Body of pancreas (tissue), 4 donors: ENCODE results near the gene CLVS2. TPM values are rescaled to one million over a fixed set of nuclear protein-coding genes. Genes with fewer than 3 reads are reported as not detected.

ENCODE experiments used
- ATAC-seq: fragments of 150-250 bp; one replicate; pipeline ENCODE4 v1.9.1; 2016
- DNase-seq, 4 donors: peaks; one replicate each; pipeline ENCODE4 v3.0.0-alpha.2; 2019
- H3K27ac ChIP-seq, 4 donors: fragments of 200-600 bp; sonication (generic); 1 replicate in 3 of 4; 2 replicates in 1 of 4; pipeline versions ENCODE4 v1.5.1 to v1.6.1; 2016 to 2019; ENCODE audit warnings: mild to moderate bottlenecking in 1 of 4, mixed read lengths in 1 of 4, moderate library complexity in 1 of 4
- H3K27me3 ChIP-seq, 2 donors: fragments of 200-600 bp; sonication (generic); one replicate each; pipeline ENCODE4 v1.6.0; 2016; ENCODE audit warnings: mild to moderate bottlenecking in 1 of 2
- H3K36me3 ChIP-seq, 2 donors: fragments of 200-600 bp; sonication (generic); replicated peaks in 1 of 2; 2 replicates each; pipeline ENCODE4 v1.5.1; 2016; ENCODE audit warnings: low read depth in 2 of 2; ENCODE audit not compliant: insufficient read depth in 1 of 2
- H3K4me1 ChIP-seq: fragments of 200-600 bp; sonication (generic); one replicate; pipeline ENCODE4 v1.6.0; 2016
- H3K4me3 ChIP-seq, 2 donors: fragments of 200-600 bp; sonication (generic); 1 replicate in 1 of 2; 2 replicates in 1 of 2; pipeline ENCODE4 v1.5.1; 2016 to 2019
- H3K9me3 ChIP-seq, 3 donors: fragments of 200-600 bp; sonication (generic); 1 replicate in 2 of 3; 2 replicates in 1 of 3; pipeline ENCODE4 v1.5.1; 2016
- CTCF ChIP-seq, 7 experiments: fragments of 450-650 bp in 4 of 7; fragments of 200-600 bp in 3 of 7; sonication (generic) in 3 of 7; IDR thresholded peaks; one replicate each; pipeline ENCODE4 v1.5.1; 2016 to 2019; ENCODE audit warnings: antibody characterized with exemption in 7 of 7
- POLR2A ChIP-seq, 3 donors: fragments of 450-650 bp; IDR thresholded peaks; one replicate each; pipeline ENCODE4 v1.6.1; 2016; ENCODE audit warnings: antibody characterized with exemption in 3 of 3, mild to moderate bottlenecking in 2 of 3
- WGBS, 2 donors: methylation state at CpG; one replicate each; pipeline ENCODE4 v1.1.5; 2017; 5-methylcytosine and 5-hydroxymethylcytosine counted together
- intact Hi-C: fragments of 100-400 bp; cut with DNase I; formaldehyde crosslinking; loops from one replicate; pipeline ENCODE4 v1.15.1; 2023
- total RNA-seq, 2 donors: library from RNA; depleted of rRNA; stranded (reverse); fragments of >200 nt; gene quantifications; one replicate each; pipeline ENCODE4 v1.1.0, GENCODE V29; 2016

The CLVS2 gene
- total RNA-seq, result under 1 TPM in 1 of 2 donors, not detected in 1; under 0.01 TPM

DNA sequence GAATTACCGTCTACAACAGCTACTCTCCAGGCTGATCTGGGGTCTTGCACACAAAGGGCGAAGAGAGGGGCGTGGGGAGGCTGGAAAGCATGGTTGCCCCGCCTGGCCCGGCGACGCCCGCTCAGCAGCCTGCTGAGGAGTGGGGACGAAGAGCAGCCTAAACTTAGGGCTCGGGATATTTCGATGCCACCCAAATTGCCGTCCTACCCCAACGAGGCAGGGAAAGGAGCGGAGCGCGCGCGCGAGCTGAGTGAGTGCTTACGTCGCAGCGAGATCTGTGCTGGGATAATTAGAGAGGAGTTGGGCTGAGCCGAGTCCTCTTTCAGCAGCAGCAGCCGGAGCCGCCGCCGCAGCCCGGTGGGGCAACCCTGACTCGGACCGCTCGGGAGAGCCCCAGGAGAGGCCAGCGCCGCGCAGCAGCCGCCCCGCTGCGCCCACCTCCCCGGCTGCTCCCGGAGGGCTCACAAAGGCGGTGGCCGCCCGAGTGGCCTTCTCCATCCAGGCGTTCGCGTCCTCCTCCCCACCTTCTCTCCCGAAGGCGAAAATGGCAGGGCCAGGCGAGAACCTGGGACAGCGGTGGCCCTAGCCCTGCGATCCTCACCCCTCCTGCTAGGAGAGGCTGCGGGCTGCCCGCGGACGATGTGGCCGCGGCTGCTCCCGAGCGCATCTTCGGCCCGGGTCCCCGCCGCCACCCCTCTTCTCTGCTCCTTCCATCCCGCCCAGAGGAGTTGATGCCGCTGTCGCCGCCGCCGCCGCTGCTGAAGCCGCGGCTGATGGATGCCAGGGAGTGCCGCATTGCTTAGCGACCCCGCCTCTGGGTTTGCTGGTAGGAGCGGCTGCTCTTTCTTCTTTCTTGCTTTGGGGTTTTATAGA lies at the start of gene CLVS2:
TSS of gene CLVS2 (plus strand) at position 315 of the 873 bp plus-strand sequence. CDS start 1,543 bp downstream, outside the sequence.
- H3K27ac ChIP-seq, result no peak within 1 kb of the TSS
- 2% methylated on average over 37 to 68 of the region's 75 CpGs for WGBS, 2 donors
- H3K4me3 ChIP-seq, result no peak within 1 kb of the TSS
- intact Hi-C loops, result no loop called here
- DNase-seq, result peak in 3 of 4 donors; percentile 4 to 22 (median 18)
- H3K27me3 ChIP-seq, result peaks cover 0 to 6% of the 10 kb centered on the region in 2 donors
- TF ChIP-seq CTCF (IDR thresholded peaks at IDR 0.05) (no peak), POLR2A (IDR thresholded peaks at IDR 0.05) (no peak)
- H3K36me3 ChIP-seq, result no peaks in the 10 kb centered on the region
- no peaks in the 10 kb centered on the region for H3K9me3 ChIP-seq
- peaks cover 13% of the 10 kb centered on the region for H3K4me1 ChIP-seq
- ATAC-seq, result peak; percentile 27

GRCh38 chr6:122947355-122947754 lies 48.7 kb upstream of the CLVS2 start:
- TF ChIP-seq CTCF (IDR thresholded peaks at IDR 0.05) (peak in 1 of 7 experiments; percentile 12), POLR2A (IDR thresholded peaks at IDR 0.05) (no peak)
- no peak for DNase-seq
- ATAC-seq, result no peak
- H3K36me3 ChIP-seq, result no peaks in the 10 kb centered on the region
- H3K4me3 ChIP-seq, result no peak overlapping the region
- no peak overlapping the region for H3K27ac ChIP-seq
- H3K27me3 ChIP-seq, result no peaks in the 10 kb centered on the region
- intact Hi-C loops, result no loop called here
- H3K9me3 ChIP-seq, result no peaks in the 10 kb centered on the region
- no peaks in the 10 kb centered on the region for H3K4me1 ChIP-seq

GRCh38 chr6:122953766-122954165 lies 42.3 kb upstream of the CLVS2 start:
- no peak overlapping the region for H3K4me3 ChIP-seq
- H3K4me1 ChIP-seq, result no peaks in the 10 kb centered on the region
- H3K9me3 ChIP-seq, result no peaks in the 10 kb centered on the region
- DNase-seq (no peak), ATAC-seq (no peak)
- no peak for TF ChIP-seq POLR2A (IDR thresholded peaks at IDR 0.05)
- TF ChIP-seq CTCF (IDR thresholded peaks at IDR 0.05), result no peak
- intact Hi-C loops, result no loop called here
- H3K27me3 ChIP-seq, result no peaks in the 10 kb centered on the region
- no peak overlapping the region for H3K27ac ChIP-seq
- WGBS, 2 donors, result 70 to 71% methylated on average over 1 of the region's 1 CpG
- no peaks in the 10 kb centered on the region for H3K36me3 ChIP-seq

DNA sequence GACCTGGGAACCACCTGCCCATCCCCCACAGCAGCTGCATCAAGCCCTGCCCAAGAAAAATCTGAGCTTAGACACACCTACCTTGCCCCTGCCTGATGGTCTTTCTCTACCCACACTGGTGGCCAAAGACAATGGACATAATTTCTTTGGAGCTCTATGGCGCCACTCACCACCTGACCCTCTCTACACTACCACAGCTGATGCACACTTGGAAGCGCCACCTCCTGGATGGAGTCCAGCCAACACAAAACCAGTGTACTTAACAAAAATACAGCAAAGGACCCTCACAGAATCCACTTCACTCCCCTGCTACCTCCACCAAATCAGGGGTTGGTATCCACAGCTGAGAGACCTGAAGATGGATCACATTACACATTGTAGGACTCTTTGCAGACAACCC lies 39.7 kb upstream of the CLVS2 start:
- TF ChIP-seq CTCF (IDR thresholded peaks at IDR 0.05) (no peak), POLR2A (IDR thresholded peaks at IDR 0.05) (no peak)
- Histone ChIP-seq H3K27ac (no peak overlapping the region), H3K9me3 (peaks cover 0 to 6% (median 0%) of the 10 kb centered on the region in 3 donors), H3K4me3 (no peak overlapping the region), H3K36me3 (no peaks in the 10 kb centered on the region), H3K27me3 (no peaks in the 10 kb centered on the region), H3K4me1 (no peaks in the 10 kb centered on the region)
- 91 to 94% methylated on average over 2 of the region's 2 CpGs for WGBS, 2 donors
- DNase-seq (no peak), ATAC-seq (no peak)
- intact Hi-C loops, result no loop called here
